ENCODE measurements around the gene LOXHD1. TPM values are rescaled to one million over a fixed set of nuclear protein-coding genes. Genes with fewer than 3 reads are reported as not detected.

The LOXHD1 gene
- total RNA-seq, 6 donors from 2014 or later = 0.30 to 7.3 (median 1.00) TPM

DNA sequence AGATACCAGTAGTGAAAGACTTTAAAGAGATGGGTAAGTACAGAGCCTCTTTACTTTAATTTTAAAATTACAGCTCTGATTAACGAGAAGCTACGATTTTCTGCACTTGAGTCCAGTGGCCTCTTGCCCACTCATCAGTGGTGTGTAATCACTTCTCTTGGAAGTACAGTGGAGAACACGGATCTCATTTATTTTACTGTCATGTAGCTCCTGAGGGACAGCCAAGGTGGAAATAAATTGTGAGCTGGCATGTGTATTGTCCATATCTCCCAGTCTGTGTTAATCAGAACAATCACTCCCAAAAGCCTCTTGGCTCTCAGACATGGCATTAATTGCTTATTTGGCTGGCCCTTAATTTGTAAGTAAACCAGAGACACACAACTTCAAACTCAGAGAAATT is 69.4 kb downstream of the LOXHD1 start:
- 53 to 64% methylated on average over 3 of the region's 3 CpGs for WGBS, 2 donors
- TF ChIP-seq, protein P1, sequence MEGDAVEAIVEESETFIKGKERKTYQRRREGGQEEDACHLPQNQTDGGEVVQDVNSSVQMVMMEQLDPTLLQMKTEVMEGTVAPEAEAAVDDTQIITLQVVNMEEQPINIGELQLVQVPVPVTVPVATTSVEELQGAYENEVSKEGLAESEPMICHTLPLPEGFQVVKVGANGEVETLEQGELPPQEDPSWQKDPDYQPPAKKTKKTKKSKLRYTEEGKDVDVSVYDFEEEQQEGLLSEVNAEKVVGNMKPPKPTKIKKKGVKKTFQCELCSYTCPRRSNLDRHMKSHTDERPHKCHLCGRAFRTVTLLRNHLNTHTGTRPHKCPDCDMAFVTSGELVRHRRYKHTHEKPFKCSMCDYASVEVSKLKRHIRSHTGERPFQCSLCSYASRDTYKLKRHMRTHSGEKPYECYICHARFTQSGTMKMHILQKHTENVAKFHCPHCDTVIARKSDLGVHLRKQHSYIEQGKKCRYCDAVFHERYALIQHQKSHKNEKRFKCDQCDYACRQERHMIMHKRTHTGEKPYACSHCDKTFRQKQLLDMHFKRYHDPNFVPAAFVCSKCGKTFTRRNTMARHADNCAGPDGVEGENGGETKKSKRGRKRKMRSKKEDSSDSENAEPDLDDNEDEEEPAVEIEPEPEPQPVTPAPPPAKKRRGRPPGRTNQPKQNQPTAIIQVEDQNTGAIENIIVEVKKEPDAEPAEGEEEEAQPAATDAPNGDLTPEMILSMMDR (IDR thresholded peaks at IDR 0.05) = no peak
- no peak for ATAC-seq (ENCODE audit: low FRiP score in 2 of 2)
- no peaks in the 10 kb centered on the region for H3K36me3 ChIP-seq
- H3K4me1 ChIP-seq = peaks cover 0 to 6% (median 0%) of the 10 kb centered on the region in 4 donors
- no peak for DNase-seq
- H3K4me3 ChIP-seq = no peak overlapping the region
- H3K27me3 ChIP-seq = no peaks in the 10 kb centered on the region
- H3K9me3 ChIP-seq = no peaks in the 10 kb centered on the region
- H3K27ac ChIP-seq = no peak overlapping the region

DNA sequence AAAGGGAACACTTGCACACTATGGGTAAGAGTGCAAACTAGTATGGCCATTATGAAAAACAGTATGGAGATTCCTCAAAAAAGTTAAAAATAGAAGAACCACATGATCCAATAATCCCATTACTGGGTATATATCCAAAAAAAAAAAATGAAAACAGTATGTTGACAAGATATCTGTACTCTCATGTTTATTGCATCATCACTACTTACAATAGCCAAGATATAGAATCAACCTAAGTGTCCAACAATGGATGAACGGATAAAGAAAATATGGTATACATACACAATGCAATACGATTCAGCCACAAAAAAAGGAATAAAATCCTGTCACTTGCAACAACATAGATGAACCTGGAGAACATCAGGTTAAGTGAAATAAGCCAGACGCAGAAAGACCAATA is 73.3 kb downstream of the LOXHD1 start:
- peaks cover 0 to 8% (median 0%) of the 10 kb centered on the region in 4 donors for H3K9me3 ChIP-seq
- DNase-seq (no peak), ATAC-seq (ENCODE audit: low FRiP score in 2 of 2) (no peak)
- TF ChIP-seq POLR2AphosphoS5 (IDR thresholded peaks at IDR 0.05) (no peak), POLR2A (IDR thresholded peaks at IDR 0.05) (no peak), EP300 (IDR thresholded peaks at IDR 0.05) (no peak)
- TF ChIP-seq, protein P1 (IDR thresholded peaks at IDR 0.05) = no peak
- H3K27me3 ChIP-seq = no peaks in the 10 kb centered on the region
- H3K4me1 ChIP-seq = no peaks in the 10 kb centered on the region
- H3K27ac ChIP-seq = no peak overlapping the region
- 92 to 94% methylated on average over 3 of the region's 3 CpGs for WGBS, 2 donors
- no peak overlapping the region for H3K4me3 ChIP-seq
- H3K36me3 ChIP-seq = no peaks in the 10 kb centered on the region

DNA sequence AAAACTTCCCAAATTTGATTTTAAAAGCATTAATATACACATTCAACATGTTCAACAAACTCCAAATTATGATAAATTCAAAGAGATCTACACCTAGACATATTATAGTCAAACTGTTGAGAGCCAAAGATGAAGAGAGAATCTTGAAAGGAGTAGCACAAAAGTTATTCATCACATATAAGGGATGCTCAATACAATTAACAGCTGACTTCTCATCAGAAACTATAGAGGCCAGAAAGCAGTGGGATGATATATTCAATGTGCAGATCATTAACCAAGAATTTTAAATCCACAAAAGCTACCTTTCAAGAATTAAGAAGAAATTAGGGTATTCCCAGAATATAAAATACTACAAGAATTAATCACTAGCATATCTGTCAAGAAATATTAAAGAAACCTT is 75.4 kb downstream of the LOXHD1 start:
- Histone ChIP-seq H3K4me3 (no peak overlapping the region), H3K9me3 (peaks cover 0 to 8% (median 0%) of the 10 kb centered on the region in 4 donors), H3K27ac (no peak overlapping the region), H3K27me3 (no peaks in the 10 kb centered on the region), H3K36me3 (no peaks in the 10 kb centered on the region), H3K4me1 (no peaks in the 10 kb centered on the region)
- TF ChIP-seq EP300 (IDR thresholded peaks at IDR 0.05) (no peak), POLR2A (IDR thresholded peaks at IDR 0.05) (no peak), POLR2AphosphoS5 (IDR thresholded peaks at IDR 0.05) (no peak)
- TF ChIP-seq, protein P1 (IDR thresholded peaks at IDR 0.05) = no peak
- no peak for ATAC-seq (ENCODE audit: low FRiP score in 2 of 2)
- DNase-seq = no peak

DNA sequence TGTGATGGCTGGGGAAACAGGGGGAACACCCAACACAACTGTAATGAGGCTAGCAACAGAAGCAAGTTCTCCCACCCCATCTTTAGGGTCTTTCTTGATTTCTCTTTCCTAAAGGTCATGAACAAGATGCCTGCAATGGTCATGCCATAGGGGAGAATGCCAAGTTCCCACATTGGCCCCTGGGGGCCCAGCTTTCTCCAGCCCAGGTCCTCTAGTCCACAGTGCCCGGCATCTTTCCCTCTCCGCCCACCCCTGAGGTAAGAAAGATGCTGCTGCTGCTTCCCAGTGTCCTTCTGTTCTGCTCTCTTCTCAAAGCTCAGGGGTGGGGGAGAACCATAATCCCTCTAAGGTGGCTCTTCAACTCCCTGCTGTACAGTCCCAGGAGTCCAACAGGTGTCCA is 78.0 kb downstream of the LOXHD1 start:
- Histone ChIP-seq H3K9me3 (peaks cover 0 to 8% (median 0%) of the 10 kb centered on the region in 4 donors), H3K4me3 (no peak overlapping the region), H3K36me3 (no peaks in the 10 kb centered on the region), H3K4me1 (no peaks in the 10 kb centered on the region), H3K27me3 (no peaks in the 10 kb centered on the region), H3K27ac (no peak overlapping the region)
- no peak for DNase-seq
- 94 to 96% methylated on average over 2 of the region's 2 CpGs for WGBS, 2 donors
- ATAC-seq (ENCODE audit: low FRiP score in 2 of 2) = no peak
- TF ChIP-seq, protein P1 (IDR thresholded peaks at IDR 0.05) = no peak
- TF ChIP-seq POLR2A (IDR thresholded peaks at IDR 0.05) (no peak), POLR2AphosphoS5 (IDR thresholded peaks at IDR 0.05) (no peak), EP300 (IDR thresholded peaks at IDR 0.05) (no peak)

DNA sequence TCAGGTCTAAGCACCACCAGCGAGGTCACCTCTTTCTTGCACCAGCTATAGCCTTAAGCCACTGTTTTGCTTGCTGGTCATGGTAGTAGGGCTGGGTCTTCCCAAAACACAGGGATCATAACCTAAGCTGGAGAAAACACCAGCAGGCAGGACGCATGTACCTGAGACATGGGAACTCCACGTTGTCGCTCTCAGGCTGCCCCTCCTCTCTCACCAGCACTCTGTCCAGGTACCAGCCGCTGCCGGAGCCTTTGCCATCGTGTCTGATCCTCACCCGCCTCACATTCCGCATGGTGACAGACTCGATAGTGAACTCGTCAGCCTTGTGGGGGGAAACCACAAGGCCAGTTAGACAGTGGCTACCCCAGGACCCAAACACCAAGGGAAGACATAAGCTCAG is 79.5 kb downstream of the LOXHD1 start:
- DNase-seq = no peak
- Histone ChIP-seq H3K27me3 (no peaks in the 10 kb centered on the region), H3K27ac (no peak overlapping the region), H3K9me3 (peaks cover 0 to 8% (median 0%) of the 10 kb centered on the region in 4 donors), H3K4me3 (no peak overlapping the region), H3K36me3 (no peaks in the 10 kb centered on the region), H3K4me1 (no peaks in the 10 kb centered on the region)
- 82 to 88% methylated on average over 11 of the region's 11 CpGs for WGBS, 2 donors
- no peak for ATAC-seq (ENCODE audit: low FRiP score in 2 of 2)
- TF ChIP-seq POLR2A (IDR thresholded peaks at IDR 0.05) = no peak
- TF ChIP-seq, protein P1 (IDR thresholded peaks at IDR 0.05) = no peak
- TF ChIP-seq EP300 (IDR thresholded peaks at IDR 0.05) = no peak
- no peak for TF ChIP-seq POLR2AphosphoS5 (IDR thresholded peaks at IDR 0.05)
